Ishikawa (cell line): Measurements from ENCODE around the gene MGLL.

Experiments used
- EP300 ChIP-seq: IDR thresholded peaks from 2 replicates; pipeline ENCODE4 v1.6.1; 2012; ENCODE audit warnings: borderline replicate concordance
- FOXM1 ChIP-seq: IDR thresholded peaks from 2 replicates; pipeline ENCODE4 v1.6.1; 2012; ENCODE audit warnings: low read depth, borderline replicate concordance
- NFIC ChIP-seq: IDR thresholded peaks from 2 replicates; pipeline ENCODE4 v1.6.1; 2012
- TCF12 ChIP-seq: IDR thresholded peaks from 2 replicates; pipeline ENCODE4 v1.6.1; 2012; ENCODE audit warnings: low read depth
- YY1 ChIP-seq: IDR thresholded peaks from 2 replicates; pipeline ENCODE4 v1.6.1; 2012; ENCODE audit warnings: low read depth
- TF ChIP-seq, protein P1 (sequence below): IDR thresholded peaks from 2 replicates; pipeline ENCODE4 v1.6.1; 2012
- TF ChIP-seq, protein P2 (sequence below): IDR thresholded peaks from 2 replicates; pipeline ENCODE4 v1.6.1; 2012; ENCODE audit warnings: low read depth, mild to moderate bottlenecking

DNA sequence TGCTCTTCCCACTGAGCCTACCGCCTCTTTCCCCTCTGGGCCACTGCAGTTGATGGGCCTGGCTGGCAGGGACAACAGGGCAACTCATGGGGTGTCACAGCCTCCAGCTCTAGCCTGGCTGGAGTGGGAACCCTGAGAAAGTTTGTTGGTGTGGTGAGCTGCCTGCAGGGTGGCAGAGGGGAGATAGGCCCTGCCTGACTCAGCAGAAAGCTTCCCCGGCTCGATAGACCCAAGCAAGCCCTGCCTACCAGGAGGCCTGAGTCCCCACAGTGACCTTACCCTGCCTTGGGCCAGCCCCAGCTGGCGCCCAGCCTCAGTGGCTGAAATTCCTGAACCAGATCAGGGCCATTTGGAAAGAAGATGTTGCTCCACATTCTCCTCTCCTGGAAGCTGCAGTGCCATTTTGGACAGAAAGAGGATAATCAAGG lies 120.2 kb downstream of the MGLL start:
- TF ChIP-seq FOXM1 = no peak
- TF ChIP-seq, protein P1, sequence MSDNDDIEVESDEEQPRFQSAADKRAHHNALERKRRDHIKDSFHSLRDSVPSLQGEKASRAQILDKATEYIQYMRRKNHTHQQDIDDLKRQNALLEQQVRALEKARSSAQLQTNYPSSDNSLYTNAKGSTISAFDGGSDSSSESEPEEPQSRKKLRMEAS = no peak
- TF ChIP-seq, protein P2, sequence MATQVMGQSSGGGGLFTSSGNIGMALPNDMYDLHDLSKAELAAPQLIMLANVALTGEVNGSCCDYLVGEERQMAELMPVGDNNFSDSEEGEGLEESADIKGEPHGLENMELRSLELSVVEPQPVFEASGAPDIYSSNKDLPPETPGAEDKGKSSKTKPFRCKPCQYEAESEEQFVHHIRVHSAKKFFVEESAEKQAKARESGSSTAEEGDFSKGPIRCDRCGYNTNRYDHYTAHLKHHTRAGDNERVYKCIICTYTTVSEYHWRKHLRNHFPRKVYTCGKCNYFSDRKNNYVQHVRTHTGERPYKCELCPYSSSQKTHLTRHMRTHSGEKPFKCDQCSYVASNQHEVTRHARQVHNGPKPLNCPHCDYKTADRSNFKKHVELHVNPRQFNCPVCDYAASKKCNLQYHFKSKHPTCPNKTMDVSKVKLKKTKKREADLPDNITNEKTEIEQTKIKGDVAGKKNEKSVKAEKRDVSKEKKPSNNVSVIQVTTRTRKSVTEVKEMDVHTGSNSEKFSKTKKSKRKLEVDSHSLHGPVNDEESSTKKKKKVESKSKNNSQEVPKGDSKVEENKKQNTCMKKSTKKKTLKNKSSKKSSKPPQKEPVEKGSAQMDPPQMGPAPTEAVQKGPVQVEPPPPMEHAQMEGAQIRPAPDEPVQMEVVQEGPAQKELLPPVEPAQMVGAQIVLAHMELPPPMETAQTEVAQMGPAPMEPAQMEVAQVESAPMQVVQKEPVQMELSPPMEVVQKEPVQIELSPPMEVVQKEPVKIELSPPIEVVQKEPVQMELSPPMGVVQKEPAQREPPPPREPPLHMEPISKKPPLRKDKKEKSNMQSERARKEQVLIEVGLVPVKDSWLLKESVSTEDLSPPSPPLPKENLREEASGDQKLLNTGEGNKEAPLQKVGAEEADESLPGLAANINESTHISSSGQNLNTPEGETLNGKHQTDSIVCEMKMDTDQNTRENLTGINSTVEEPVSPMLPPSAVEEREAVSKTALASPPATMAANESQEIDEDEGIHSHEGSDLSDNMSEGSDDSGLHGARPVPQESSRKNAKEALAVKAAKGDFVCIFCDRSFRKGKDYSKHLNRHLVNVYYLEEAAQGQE = no peak
- TF ChIP-seq EP300 = no peak
- no peak for TF ChIP-seq NFIC
- TF ChIP-seq YY1 = no peak
- TF ChIP-seq TCF12 = no peak
